ENCODE results near the gene CCDC27. TPM values are rescaled to one million over a fixed set of nuclear protein-coding genes. Genes with fewer than 3 reads are reported as not detected.
A peak's percentile ranks its signal among the peaks of the same experiment; 100 is the strongest.

CCDC27 gene
- total RNA-seq, 1 experiment from 2014 or later = not detected

DNA sequence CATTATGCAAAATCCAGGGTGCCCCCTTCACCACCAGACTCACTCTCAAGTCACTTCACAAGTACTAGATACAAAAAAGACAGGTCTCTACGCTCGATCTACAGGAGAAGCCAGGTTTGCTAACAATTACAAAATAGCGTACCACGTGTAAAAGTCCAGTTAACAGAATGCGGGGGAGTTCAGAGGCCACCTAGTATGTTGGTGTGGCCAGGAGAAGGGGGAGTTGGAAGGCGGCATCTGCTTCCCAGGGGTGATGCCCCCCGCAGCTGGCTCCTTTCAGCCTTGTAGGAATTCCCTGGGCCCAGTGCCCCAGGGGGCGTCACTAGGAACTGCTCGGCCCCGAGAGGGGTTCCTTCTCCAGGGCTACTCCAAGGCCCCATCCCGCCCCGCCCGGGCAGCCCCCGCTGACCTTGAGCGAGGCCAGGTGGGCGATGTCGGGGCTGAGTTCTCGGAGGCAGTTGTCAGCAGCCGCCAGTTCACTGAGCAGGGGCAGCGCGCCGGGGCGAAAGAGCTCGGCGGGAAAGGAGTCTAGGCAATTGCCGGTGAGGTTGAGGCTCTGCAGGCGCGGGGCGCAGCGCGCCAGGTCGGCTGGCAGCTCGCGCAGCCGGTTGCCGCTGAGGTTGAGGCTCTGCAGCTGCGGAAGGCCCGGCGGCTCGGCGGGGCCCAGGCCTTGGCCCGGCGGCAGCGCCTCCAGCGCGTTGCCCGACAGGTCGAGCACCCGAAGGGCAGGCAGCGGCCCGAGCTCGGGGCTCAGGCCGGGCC lies 43.4 kb downstream of the CCDC27 start:
- CTCF ChIA-PET = no interaction called here
- H3K27me3 ChIP-seq (ENCODE audit: low read length) = no peaks in the 10 kb centered on the region
- peak overlapping the region; percentile 94 for H3K9ac ChIP-seq (ENCODE audit: low read length)
- peaks cover 4% of the 10 kb centered on the region; the same call in 1 of the 2 replicates for H3K36me3 ChIP-seq (ENCODE audit: low read depth, low read length)
- no peaks in the 10 kb centered on the region for H3K9me2 ChIP-seq (replicated peaks; ENCODE audit: low read length)
- intact Hi-C loops (cut with micrococcal nuclease) = loop anchor here (1.0 to 2.0 kb wide), 3 partner anchors 23 to 62 kb away; partner anchors contain the start of genes CEP104, DFFB and SMIM1
- H3K4me3 ChIP-seq (ENCODE audit: low read length) = peak overlapping the region; percentile 81
- no peak overlapping the region; the same call in 1 of the 2 replicates for H2AFZ ChIP-seq (ENCODE audit: low read length)
- POLR2A ChIA-PET (ENCODE audit: unreplicated experiment) = interaction anchor here (0.6 kb wide), 1 partner anchor 62 kb away, joined by 3 read pairs; the partner anchor contains the start of gene DFFB
- peaks cover 11% of the 10 kb centered on the region for H4K20me1 ChIP-seq (ENCODE audit: low read length)
- peaks cover 27% of the 10 kb centered on the region for H3K4me1 ChIP-seq (ENCODE audit: insufficient read depth, low read length)
- no peaks in the 10 kb centered on the region for H3F3A ChIP-seq (ENCODE audit: low read length, unreplicated experiment)
- peaks cover 56% of the 10 kb centered on the region for H3K79me2 ChIP-seq (ENCODE audit: low read length)
- H3K4me2 ChIP-seq (ENCODE audit: low read length) = peak overlapping the region; percentile 85
- H3K9me3 ChIP-seq (ENCODE audit: low read length) = no peaks in the 10 kb centered on the region
- TF ChIP-seq EZH2 (IDR thresholded peaks at IDR 0.05; ENCODE audit: low read length, unreplicated experiment) (no peak), EZH2phosphoT487 (IDR thresholded peaks at IDR 0.05; ENCODE audit: borderline replicate concordance, low read length) (no peak)
- TF ChIP-seq, protein P1, sequence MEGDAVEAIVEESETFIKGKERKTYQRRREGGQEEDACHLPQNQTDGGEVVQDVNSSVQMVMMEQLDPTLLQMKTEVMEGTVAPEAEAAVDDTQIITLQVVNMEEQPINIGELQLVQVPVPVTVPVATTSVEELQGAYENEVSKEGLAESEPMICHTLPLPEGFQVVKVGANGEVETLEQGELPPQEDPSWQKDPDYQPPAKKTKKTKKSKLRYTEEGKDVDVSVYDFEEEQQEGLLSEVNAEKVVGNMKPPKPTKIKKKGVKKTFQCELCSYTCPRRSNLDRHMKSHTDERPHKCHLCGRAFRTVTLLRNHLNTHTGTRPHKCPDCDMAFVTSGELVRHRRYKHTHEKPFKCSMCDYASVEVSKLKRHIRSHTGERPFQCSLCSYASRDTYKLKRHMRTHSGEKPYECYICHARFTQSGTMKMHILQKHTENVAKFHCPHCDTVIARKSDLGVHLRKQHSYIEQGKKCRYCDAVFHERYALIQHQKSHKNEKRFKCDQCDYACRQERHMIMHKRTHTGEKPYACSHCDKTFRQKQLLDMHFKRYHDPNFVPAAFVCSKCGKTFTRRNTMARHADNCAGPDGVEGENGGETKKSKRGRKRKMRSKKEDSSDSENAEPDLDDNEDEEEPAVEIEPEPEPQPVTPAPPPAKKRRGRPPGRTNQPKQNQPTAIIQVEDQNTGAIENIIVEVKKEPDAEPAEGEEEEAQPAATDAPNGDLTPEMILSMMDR (conservative IDR thresholded peaks at IDR 0.05; ENCODE audit: low read depth, low read length) = no peak
- DNase-seq (no peak), ATAC-seq (peak; percentile 6)
- H3K27ac ChIP-seq (ENCODE audit: low read length) = no peak overlapping the region
- no TSS peak for BruUV-seq (replicated peaks)

DNA sequence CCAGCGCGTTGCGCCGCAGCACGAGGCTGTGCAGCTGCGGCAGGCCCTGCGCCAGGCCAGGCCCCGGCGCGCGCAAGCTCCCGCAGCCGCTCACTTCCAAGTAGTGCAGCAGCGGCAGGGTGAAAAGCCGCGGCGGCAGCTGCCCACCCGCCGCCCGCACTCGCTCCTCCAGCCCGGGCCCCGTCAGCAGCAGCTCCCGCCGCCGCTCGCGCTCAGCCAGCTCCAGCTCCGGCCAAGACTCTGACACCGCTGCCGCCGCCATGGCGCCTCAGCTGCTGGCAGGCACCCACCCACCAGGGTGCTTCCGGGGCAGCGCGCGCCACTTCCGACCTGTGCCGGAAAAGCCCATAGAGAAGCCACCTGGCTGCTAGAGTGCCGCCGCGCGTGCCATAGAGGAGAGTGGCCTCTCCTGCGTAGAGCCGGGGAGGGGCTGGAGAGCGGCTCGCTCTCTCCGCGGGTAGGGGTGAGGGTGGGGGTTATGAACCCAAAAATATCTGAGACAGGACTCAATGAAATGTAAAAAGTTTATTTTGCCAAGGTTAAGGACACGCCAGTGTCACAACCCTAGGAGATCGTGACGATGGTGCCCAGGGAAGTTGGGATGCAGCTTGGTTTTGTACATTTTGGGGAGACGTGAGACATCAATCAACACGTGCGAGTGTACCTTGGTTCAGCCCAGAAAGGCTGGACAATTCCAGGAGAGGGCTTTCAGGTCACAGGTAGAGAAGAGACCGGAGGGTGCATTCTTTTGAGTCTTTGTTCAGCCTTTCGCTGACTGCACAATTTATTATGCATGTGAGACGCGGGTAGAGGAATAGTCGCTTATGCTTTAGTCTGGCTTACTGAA lies 44.2 kb downstream of the CCDC27 start, which contains the start of gene LRRC47:
LRRC47 (minus strand) TSS at position 284 of the 847 bp plus-strand sequence; CDS start at position 262, 22 bp downstream.
- Histone ChIP-seq H3K79me2 (ENCODE audit: low read length) (peaks cover 48% of the 10 kb centered on the region), H3K9ac (ENCODE audit: low read length) (peak within 1 kb of the TSS; percentile 94), H3K9me3 (ENCODE audit: low read length) (no peaks in the 10 kb centered on the region), H3F3A (ENCODE audit: low read length, unreplicated experiment) (no peaks in the 10 kb centered on the region), H4K20me1 (ENCODE audit: low read length) (peaks cover 11% of the 10 kb centered on the region), H3K27ac (ENCODE audit: low read length) (no peak within 1 kb of the TSS), H3K4me3 (ENCODE audit: low read length) (peak within 1 kb of the TSS; percentile 81), H3K36me3 (ENCODE audit: low read depth, low read length) (peaks cover 4% of the 10 kb centered on the region; the same call in 1 of the 2 replicates), H3K4me1 (ENCODE audit: insufficient read depth, low read length) (peaks cover 27% of the 10 kb centered on the region), H3K27me3 (ENCODE audit: low read length) (no peaks in the 10 kb centered on the region), H3K4me2 (ENCODE audit: low read length) (peak within 1 kb of the TSS; percentile 85), H2AFZ (ENCODE audit: low read length) (peak within 1 kb of the TSS; percentile 98), H3K9me2 (replicated peaks; ENCODE audit: low read length) (no peaks in the 10 kb centered on the region)
- peak; percentile 97 for DNase-seq
- no peak for TF ChIP-seq EZH2phosphoT487 (IDR thresholded peaks at IDR 0.05; ENCODE audit: borderline replicate concordance, low read length)
- TF ChIP-seq, protein P1 (conservative IDR thresholded peaks at IDR 0.05; ENCODE audit: low read depth, low read length) = no peak
- TF ChIP-seq EZH2 (IDR thresholded peaks at IDR 0.05; ENCODE audit: low read length, unreplicated experiment) = no peak
- BruUV-seq (replicated peaks) = TSS peak; percentile 97
- intact Hi-C loops (cut with micrococcal nuclease) = loop anchor here (1.0 to 2.0 kb wide), 3 partner anchors 24 to 61 kb away; partner anchors contain the start of genes CEP104, DFFB and SMIM1
- ChIA-PET CTCF (no interaction called here), POLR2A (ENCODE audit: unreplicated experiment) (interaction anchor here (0.6 kb wide), 1 partner anchor 61 kb away, joined by 3 read pairs; the partner anchor contains the start of gene DFFB)
- ATAC-seq = peak; percentile 98
